HG03097 (cell line): ENCODE data around the gene SERAC1.
"Not testable (repeated sequence)": the region's sequence is repeated elsewhere in the genome, so short reads cannot be mapped to it uniquely, and the experiment has no call there.

Experiments used
- ATAC-seq: cut with Tn5 transposase; IDR thresholded peaks from one replicate; pipeline ENCODE4 v1.9.1; 2021; ENCODE audit not compliant: unreplicated experiment, low FRiP score

The SERAC1 gene

GRCh38 chr6:158175111-158175510, 7.0 kb upstream of the SERAC1 start:
- ATAC-seq, result no peak

- no peak for ATAC-seq
Measured at GRCh38 chr6:158174514-158174913, 6.5 kb upstream of the SERAC1 start.

GRCh38 chr6:158174024-158174423, 6.0 kb upstream of the SERAC1 start:
- ATAC-seq, result no peak

GRCh38 chr6:158172001-158172400, 3.9 kb upstream of the SERAC1 start:
- no peak for ATAC-seq

- no peak for ATAC-seq
Measured at GRCh38 chr6:158170656-158171081, 2.6 kb upstream of the SERAC1 start.

GRCh38 chr6:158169634-158170033, 1.6 kb upstream of the SERAC1 start:
- ATAC-seq, result not testable (repeated sequence)

- no peak for ATAC-seq
Measured at GRCh38 chr6:158165919-158166416, 2.1 kb downstream of the SERAC1 start.

- ATAC-seq, result no peak
Measured at GRCh38 chr6:158164579-158165170, 3.4 kb downstream of the SERAC1 start.

GRCh38 chr6:158161566-158162254, 6.4 kb downstream of the SERAC1 start:
- no peak for ATAC-seq

GRCh38 chr6:158160932-158161539, 7.0 kb downstream of the SERAC1 start:
- no peak for ATAC-seq

GRCh38 chr6:158158748-158159147, 9.3 kb downstream of the SERAC1 start:
- no peak for ATAC-seq

- no peak for ATAC-seq
Measured at GRCh38 chr6:158158123-158158522, 9.9 kb downstream of the SERAC1 start.

- ATAC-seq, result no peak
Measured at GRCh38 chr6:158157064-158157764, 10.8 kb downstream of the SERAC1 start.

- ATAC-seq, result no peak
Measured at GRCh38 chr6:158154816-158155215, 13.2 kb downstream of the SERAC1 start.

- ATAC-seq, result no peak
Measured at GRCh38 chr6:158153576-158153975, 14.5 kb downstream of the SERAC1 start.

GRCh38 chr6:158152659-158153058, 15.4 kb downstream of the SERAC1 start:
- ATAC-seq, result no peak

- not testable (repeated sequence) for ATAC-seq
Measured at GRCh38 chr6:158152025-158152424, 16.0 kb downstream of the SERAC1 start.

- no peak for ATAC-seq
Measured at GRCh38 chr6:158150701-158151100, 17.4 kb downstream of the SERAC1 start.

- no peak for ATAC-seq
Measured at GRCh38 chr6:158149641-158150040, 18.4 kb downstream of the SERAC1 start.

- ATAC-seq, result no peak
Measured at GRCh38 chr6:158143700-158144099, 24.4 kb downstream of the SERAC1 start.

- ATAC-seq, result no peak
Measured at GRCh38 chr6:158142789-158143188, 25.3 kb downstream of the SERAC1 start.
